NCI-H1694 (cell line): ENCODE results near the gene CHD5.
A peak's percentile ranks its signal among the peaks of the same experiment; 100 is the strongest.

Experiments
- DNase-seq: peaks from one replicate; lab custom pipeline; 2025; lab: John Stamatoyannopoulos, UW

The CHD5 gene

GRCh38 chr1:6172549-6172948 lies 7.6 kb downstream of the CHD5 start:
- DNase-seq, result no peak

GRCh38 chr1:6171548-6172124 lies 8.5 kb downstream of the CHD5 start:
- DNase-seq, result no peak

- no peak for DNase-seq
Observed at GRCh38 chr1:6170742-6171201, 9.3 kb downstream of the CHD5 start.

- no peak for DNase-seq
Observed at GRCh38 chr1:6170116-6170741, 9.9 kb downstream of the CHD5 start.

GRCh38 chr1:6168947-6169586 lies 11.1 kb downstream of the CHD5 start:
- no peak for DNase-seq

- DNase-seq, result no peak
Observed at GRCh38 chr1:6167391-6168303, 12.5 kb downstream of the CHD5 start.

- no peak for DNase-seq
Observed at GRCh38 chr1:6166655-6167390, 13.3 kb downstream of the CHD5 start.

GRCh38 chr1:6166221-6166620 lies 13.9 kb downstream of the CHD5 start:
- no peak for DNase-seq

- DNase-seq, result no peak
Observed at GRCh38 chr1:6165441-6165985, 14.6 kb downstream of the CHD5 start.

GRCh38 chr1:6165027-6165426 lies 15.1 kb downstream of the CHD5 start:
- DNase-seq, result no peak

- no peak for DNase-seq
Observed at GRCh38 chr1:6163973-6164617, 16.0 kb downstream of the CHD5 start.

- no peak for DNase-seq
Observed at GRCh38 chr1:6163191-6163972, 16.7 kb downstream of the CHD5 start.

- peak; percentile 36 for DNase-seq
Observed at GRCh38 chr1:6162773-6163172, 17.3 kb downstream of the CHD5 start.

GRCh38 chr1:6162341-6162740 lies 17.8 kb downstream of the CHD5 start:
- DNase-seq, result no peak

GRCh38 chr1:6158181-6158580 lies 21.9 kb downstream of the CHD5 start:
- DNase-seq, result no peak

- DNase-seq, result no peak
Observed at GRCh38 chr1:6157528-6158174, 22.5 kb downstream of the CHD5 start.

- no peak for DNase-seq
Observed at GRCh38 chr1:6157132-6157527, 23.0 kb downstream of the CHD5 start.

- DNase-seq, result no peak
Observed at GRCh38 chr1:6154525-6155319, 25.4 kb downstream of the CHD5 start.

GRCh38 chr1:6152882-6153281 lies 27.2 kb downstream of the CHD5 start:
- no peak for DNase-seq
